NCI-H1092 (cell line): ENCODE data around the gene ZNF638.

Experiments
- DNase-seq: peaks from one replicate; lab custom pipeline; 2025; lab: John Stamatoyannopoulos, UW

The ZNF638 gene

DNA sequence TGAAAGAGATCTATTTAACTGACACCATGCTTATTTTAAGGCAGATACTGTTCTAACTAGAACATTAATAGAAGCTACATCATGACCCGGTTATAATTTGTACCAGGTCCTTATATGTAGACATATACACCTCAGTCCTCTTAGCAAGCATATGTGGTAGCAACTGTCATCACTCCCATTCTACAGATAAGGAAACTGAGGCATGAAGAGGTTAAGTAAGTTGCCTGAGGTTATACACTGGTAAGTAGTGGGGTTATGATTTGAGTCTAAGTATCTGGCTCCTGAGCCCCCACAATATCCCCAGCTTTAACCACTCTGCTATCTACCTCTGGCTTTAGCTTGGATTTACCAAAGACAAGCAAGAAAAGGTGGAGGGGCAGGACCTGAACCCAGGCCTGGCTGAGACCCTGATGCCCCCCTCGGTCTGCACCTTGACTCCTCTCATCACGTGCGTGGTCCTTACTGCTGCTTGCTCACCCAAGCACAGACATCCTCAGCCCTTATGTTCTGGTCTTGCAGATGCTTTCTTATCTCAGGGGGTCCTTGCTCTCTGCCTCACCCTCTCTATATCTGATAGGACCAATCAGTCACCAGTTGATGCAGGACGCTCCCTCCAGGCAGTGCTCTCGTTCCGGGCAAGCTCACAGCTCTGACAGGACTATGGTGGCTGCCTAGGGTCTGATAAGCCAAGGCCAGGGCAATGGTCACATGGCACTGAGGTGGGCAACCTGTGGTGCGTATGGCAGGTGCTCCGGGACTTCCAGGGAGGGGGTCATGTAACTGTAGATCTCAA is 125.7 kb downstream of the ZNF638 start:
- no peak for DNase-seq

DNA sequence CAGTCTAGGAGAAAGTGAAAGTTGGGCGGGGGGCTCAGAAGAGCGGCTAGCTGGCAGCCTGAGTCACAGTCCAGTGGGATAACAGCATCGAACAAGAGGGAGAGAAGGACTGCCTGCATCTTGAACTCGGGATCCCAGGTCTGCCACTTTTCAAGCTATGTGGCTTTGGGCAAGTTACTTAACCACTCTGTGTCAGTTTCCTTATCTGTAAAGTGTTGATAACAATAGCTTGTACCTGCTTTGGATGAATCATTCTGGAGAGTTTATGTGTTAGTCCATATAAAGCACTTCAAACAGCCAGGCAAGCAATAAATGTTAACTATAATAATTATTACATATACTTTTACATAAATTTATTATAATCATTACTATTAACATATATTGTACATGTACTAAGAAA is 126.3 kb downstream of the ZNF638 start:
- no peak for DNase-seq

- no peak for DNase-seq
These were observed 127.0 kb downstream of the ZNF638 start for GRCh38 chr2:71458413-71459083.

- DNase-seq, result no peak
These were observed 127.5 kb downstream of the ZNF638 start for GRCh38 chr2:71459084-71459431.

- no peak for DNase-seq
These were observed 128.5 kb downstream of the ZNF638 start for GRCh38 chr2:71460056-71460455.

GRCh38 chr2:71460595-71461303 is 129.2 kb downstream of the ZNF638 start:
- no peak for DNase-seq

DNA sequence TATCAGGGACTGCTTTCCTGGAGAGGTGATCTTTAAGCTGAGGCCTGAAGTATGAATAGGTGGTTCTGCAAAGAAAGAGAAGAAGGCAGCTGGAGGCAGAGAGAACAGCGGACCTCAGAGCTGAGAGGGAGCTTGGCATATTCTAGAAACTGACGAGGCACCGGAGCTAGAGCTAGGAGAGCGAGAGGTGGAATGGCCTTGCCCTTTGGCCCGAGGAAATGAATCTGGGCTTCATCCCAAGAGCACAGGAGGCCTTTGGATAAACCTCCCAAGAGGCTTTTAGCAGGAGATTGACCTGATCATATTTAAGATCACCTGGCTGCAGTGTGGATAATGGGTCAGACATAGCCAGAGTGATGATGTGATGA is 129.7 kb downstream of the ZNF638 start:
- no peak for DNase-seq

DNA sequence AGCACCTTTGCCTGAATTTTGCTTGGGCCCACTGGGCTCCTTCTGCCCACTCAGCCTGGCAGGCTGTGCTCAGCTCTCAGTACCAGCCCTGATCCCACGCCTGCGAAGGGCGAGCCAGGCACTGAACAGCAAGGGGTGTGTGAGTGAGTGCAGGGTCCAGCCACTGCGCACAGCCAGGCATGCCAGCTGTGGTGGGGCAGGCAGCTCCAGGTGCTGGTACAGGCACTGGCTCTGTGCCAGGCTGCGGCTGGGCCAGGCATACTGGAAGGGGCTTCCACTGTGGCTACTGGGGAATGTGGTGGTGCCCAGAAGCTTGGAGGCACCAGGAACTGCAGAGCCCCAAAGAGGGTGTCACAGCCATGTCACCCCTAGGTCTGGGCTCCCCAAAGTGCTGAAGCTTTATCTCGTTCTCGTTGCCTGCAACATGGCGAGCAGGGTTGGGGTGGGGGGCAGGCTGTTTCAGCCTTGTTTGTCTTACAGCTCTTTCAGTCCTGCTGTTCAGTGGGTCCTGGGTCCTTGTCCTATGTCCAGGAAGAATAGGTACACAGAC is 130.5 kb downstream of the ZNF638 start:
- no peak for DNase-seq

GRCh38 chr2:71462641-71463341 is 131.2 kb downstream of the ZNF638 start:
- DNase-seq, result no peak

GRCh38 chr2:71463342-71463654 is 131.7 kb downstream of the ZNF638 start:
- no peak for DNase-seq

- DNase-seq, result no peak
These were observed 132.8 kb downstream of the ZNF638 start for GRCh38 chr2:71464389-71464788.

DNA sequence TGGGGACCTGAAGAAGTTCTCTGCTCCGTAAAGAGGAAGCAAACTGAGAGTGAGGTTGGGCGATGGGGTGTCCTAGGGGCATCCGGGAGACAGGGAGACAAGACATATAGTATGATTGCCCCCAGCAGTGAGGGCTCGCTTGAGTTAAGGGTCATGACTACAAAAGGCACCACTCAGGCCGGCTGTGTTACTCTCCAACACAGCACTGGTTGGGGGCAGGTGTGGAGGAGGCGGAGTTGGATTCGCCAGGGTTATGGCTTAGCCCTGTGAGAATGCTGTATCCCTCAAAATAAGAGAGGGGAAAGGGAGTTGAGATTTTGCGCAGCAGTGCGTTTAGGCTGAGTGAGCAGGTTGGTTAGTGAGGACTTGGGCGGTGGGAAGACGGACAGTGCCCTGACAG is 133.8 kb downstream of the ZNF638 start:
- no peak for DNase-seq

DNA sequence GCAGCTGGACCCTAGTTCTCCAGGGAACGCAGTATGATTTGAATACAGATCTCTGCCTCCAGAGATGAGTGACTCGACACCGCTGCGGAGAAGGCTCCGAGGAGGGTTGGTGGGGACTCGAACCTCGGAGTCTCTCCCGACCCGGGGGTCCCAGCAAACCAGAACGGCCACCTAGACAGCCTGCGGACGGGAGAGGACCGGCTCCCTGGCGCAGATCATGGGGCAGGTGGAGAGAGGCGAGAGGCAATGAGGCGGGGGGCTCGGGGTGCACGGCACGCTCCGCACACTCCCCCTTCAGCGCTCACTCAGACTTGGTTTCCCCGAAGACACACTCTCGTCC is 134.3 kb downstream of the ZNF638 start:
- DNase-seq, result no peak

- no peak for DNase-seq
These were observed 135.0 kb downstream of the ZNF638 start for GRCh38 chr2:71466301-71467179.

GRCh38 chr2:71467180-71467815 is 135.7 kb downstream of the ZNF638 start:
- DNase-seq, result no peak

DNA sequence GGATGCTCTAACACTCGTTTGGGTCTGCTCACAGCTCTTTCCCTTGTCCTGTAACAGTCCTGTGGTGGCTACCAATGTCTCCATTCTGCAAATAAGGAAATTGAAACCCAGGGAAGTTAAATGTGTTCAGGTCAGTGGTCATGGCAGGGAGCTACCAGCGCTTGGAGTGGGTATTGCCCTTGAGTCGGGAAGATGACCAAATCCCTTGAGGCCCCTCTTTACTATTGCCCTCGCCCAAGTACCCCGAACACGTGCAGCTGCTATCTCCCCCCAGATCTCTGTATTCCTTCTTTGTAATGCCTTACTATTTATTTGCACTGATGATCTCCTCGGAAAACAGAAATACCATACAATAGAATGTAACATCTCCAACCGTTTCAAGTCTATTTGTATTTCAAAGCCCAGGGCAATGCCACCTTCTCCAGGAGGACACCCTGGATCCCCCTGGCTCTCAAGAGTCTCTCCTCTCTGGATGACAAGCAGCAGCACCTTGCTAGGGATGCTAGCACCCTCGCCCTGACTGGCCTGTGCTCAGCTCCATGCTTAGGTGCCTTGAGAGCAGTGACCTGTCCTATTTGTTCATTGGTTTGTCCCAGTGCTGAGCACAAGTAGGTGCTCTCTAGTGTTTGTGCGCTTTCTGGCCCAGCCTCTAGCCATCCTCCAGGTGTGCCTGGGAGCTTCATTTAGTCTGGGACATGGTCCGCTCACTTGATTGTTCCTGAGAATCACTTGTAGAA is 136.9 kb downstream of the ZNF638 start:
- DNase-seq, result no peak

- no peak for DNase-seq
These were observed 138.1 kb downstream of the ZNF638 start for GRCh38 chr2:71469403-71470398.

DNA sequence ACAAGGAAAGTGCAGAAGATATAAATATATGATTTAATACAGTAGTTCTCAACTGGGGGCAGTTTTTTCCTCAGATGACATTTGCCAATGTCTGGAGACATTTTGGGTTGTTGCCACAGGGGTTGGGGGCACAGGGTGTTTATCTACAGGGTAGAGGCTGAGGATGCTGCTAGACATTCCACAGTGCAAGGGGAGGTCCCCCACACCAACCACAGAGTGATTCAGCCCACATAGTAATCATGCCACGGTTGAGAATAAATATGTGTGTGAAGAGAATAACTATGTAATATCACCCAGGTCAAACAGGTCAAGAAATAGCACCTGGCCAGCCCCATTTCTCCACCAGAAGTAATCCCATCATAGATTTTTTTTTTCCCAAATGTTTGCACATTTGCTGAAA is 139.7 kb downstream of the ZNF638 start:
- DNase-seq, result no peak

DNA sequence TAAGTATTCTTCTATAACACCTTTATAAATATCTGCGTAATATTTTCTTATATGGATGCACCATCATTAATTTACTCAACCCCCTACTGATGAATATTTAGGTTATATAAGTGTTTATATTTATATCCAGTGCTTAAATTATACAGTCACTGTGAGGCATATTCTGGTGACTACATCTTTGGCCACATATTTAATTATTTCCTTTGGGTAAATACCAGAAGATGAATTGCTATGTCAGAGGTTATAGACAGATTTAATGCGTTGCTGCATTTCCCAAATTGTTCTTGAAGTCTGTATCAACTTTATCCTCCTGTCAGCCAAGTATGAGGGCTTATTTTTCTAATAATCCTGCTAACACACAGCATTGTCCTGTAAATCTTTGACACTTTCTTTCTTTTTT is 140.4 kb downstream of the ZNF638 start:
- DNase-seq, result no peak
